Heart right ventricle (tissue), 16 donors: ENCODE results near the gene LTBP1. TPM values are rescaled to one million over a fixed set of nuclear protein-coding genes. Genes with fewer than 3 reads are reported as not detected.

Source experiments
- ATAC-seq, 8 donors: fragments of 200-7000 bp; cut with Tn5 transposase; one replicate each; pipeline ENCODE4 v1.9.1; 2020; ENCODE audit warnings: mild to moderate bottlenecking in 8 of 8, moderate library complexity in 8 of 8, moderate number of reproducible peaks in 1 of 8
- DNase-seq, 2 donors: peaks; one replicate each; pipeline ENCODE4 v3.0.0-alpha.2; 2020
- H3K27ac ChIP-seq, 10 donors: fragments of 200-600 bp; sonication (generic) in 2 of 10; one replicate each; pipeline versions ENCODE4 v1.5.0 to v1.8.0; 2020 to 2022; ENCODE audit warnings: mild to moderate bottlenecking in 3 of 10
- H3K27me3 ChIP-seq, 7 donors: fragments of 200-600 bp; one replicate each; pipeline ENCODE4 v1.8.0; 2021 to 2022; ENCODE audit warnings: mild to moderate bottlenecking in 2 of 7
- H3K36me3 ChIP-seq, 9 donors: fragments of 200-600 bp; sonication (generic) in 1 of 9; one replicate each; pipeline versions ENCODE4 v1.5.0 to v1.8.0; 2020 to 2022; ENCODE audit warnings: mild to moderate bottlenecking in 2 of 9
- H3K4me1 ChIP-seq, 9 donors: fragments of 200-600 bp; sonication (generic) in 1 of 9; one replicate each; pipeline versions ENCODE4 v1.5.0 to v1.8.0; 2020 to 2022; ENCODE audit warnings: mild to moderate bottlenecking in 4 of 9
- H3K4me3 ChIP-seq, 10 donors: fragments of 200-600 bp; sonication (generic) in 2 of 10; one replicate each; pipeline versions ENCODE4 v1.5.0 to v1.8.0; 2020 to 2022; ENCODE audit warnings: mild to moderate bottlenecking in 7 of 10, moderate library complexity in 2 of 10
- H3K9me3 ChIP-seq, 11 donors: fragments of 200-600 bp in 10 of 11; sonication (generic) in 2 of 11; one replicate each; pipeline versions ENCODE4 v1.5.0 to v1.8.0; 2013 to 2022; ENCODE audit warnings: mild to moderate bottlenecking in 2 of 11, control low read depth in 1 of 11, moderate library complexity in 1 of 11
- WGBS, 2 donors: extraction: QIAGEN DNeasy Blood & Tissue Kit; methylation state at CpG; one replicate each; pipeline ENCODE4 v1.1.7; 2013; ENCODE audit warnings: inconsistent platforms in 1 of 2; 5-methylcytosine and 5-hydroxymethylcytosine counted together
- intact Hi-C, 10 donors: fragments of 100-400 bp; cut with DNase I; formaldehyde crosslinking; loops; one replicate each; pipeline versions ENCODE4 v1.11.1 to v1.14.2; 2022
- polyA plus RNA-seq, 2 donors: library from polyadenylated mRNA; stranded (reverse); fragments of 200-250 nt; gene quantifications; one replicate each; pipeline ENCODE4 v1.2.3, GENCODE V29; 2013
- total RNA-seq, 10 donors: library from RNA; stranded (reverse); fragmentation: NEBNext Ultra II Directional in 3 of 10; extraction: Animal tissue kit (Norgen Biotek cat#: 25700) in 3 of 10; gene quantifications; one replicate each; pipeline versions ENCODE4 v1.2.1 to v1.2.4, GENCODE V29; 2021 to 2023
- TF ChIP-seq, protein P1 (sequence below), 9 donors: fragments of 200-600 bp; sonication (generic) in 2 of 9; IDR thresholded peaks; one replicate each; pipeline versions ENCODE4 v1.5.0 to v1.8.0; 2021 to 2022; ENCODE audit warnings: antibody characterized with exemption in 9 of 9, mild to moderate bottlenecking in 5 of 9, moderate library complexity in 1 of 9
- donor health status: Arrhythmogenic right ventricular cardiomyopathy.
- donor health status: ischemic (EF 13 %, LVEDD 7.1; RV severe dilation, severe dysfunction).
- donor health status: healthy with polysubstance abuse.
- donor health status: DM: no; HTN: yes; CAD: no.
- donor health status: DM: no; HTN: no; CAD: no.
- donor health status: ischemic (EF 25% LVEDD 6.9; RV normal size, moderate dysfunction).
- donor health status: ischemic (EF 25% LVEDD 5.7; RV mildly dilated, moderate dysfunction).
- donor health status: healthy.
- donor health status: DM: yes; HTN: yes; CAD: no.
- donor health status: Ischemic cardiomyopathy.
- donor health status: ischemic (EF 35%, LVEDD 5.7; RV mildly dilated, moderate dysfunction).
- donor health status: nonischemic (EF 11% LVEDD 7.7; RV severe dilation, severe dysfunction).
- donor health status: DM: yes; HTN: yes; CAD: no.
- donor health status: PGD.
- donor health status: ischemic (EF 29% LVEDD 5.4; RV normal size, mild dysfunction).
- donor health status: nonischemic (EF 23%, LVEDD 6.1; RV moderate dilation, normal function).

The LTBP1 gene
- total and polyA plus RNA-seq, 12 donors: 22.4 to 164 (median 84.3) TPM

DNA sequence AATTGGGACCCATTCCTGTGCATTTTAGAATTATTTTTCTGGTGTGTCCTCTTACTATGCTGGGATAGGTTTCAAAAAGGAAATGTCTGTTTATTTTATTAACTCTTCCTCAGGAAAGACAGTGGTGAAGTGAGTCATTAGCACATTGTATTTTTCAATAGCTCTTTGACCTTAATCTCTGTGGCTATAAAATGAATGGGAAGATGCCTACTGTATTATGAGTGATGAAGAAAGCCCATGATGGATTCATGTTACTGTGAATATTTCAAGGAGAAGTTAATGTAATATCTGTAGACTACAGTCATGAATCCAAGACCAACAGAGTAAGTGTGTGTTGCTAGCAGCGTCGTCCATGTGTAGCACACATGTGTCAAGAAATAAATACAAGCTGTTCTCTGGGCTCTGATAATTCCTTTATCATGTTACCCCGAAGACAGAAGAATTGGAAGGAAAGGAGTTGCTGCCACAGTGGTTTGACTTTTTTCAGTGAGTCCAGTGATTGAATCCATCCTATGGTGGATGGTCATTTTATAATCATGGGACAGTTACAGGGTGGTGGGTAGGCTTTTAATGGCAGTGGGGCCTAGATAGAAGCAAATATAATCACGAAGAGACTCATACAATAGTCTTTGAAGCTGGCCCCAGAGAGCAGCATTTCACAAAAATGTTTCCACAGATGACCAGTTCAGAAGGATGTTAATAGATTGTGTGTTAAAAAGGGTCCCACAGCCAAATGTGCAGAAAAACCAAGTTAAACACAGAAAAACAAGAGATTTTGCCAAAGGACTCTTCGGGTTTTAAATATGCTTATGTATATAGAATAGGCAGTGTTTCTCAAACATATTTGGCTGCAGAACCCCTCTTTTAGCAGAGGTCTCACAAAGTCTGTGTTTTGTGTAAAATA is 290.0 kb downstream of the LTBP1 start:
- Histone ChIP-seq H3K4me1 (peaks cover 0 to 8% (median 3%) of the 10 kb centered on the region in 9 donors), H3K36me3 (no peaks in the 10 kb centered on the region), H3K4me3 (no peak overlapping the region), H3K27me3 (no peaks in the 10 kb centered on the region), H3K27ac (peak overlapping the region in 1 of 10 donors; percentile 18), H3K9me3 (no peaks in the 10 kb centered on the region)
- intact Hi-C loops: no loop called here
- ATAC-seq (peak in 1 of 8 donors; percentile 56), DNase-seq (no peak)
- TF ChIP-seq, protein P1, sequence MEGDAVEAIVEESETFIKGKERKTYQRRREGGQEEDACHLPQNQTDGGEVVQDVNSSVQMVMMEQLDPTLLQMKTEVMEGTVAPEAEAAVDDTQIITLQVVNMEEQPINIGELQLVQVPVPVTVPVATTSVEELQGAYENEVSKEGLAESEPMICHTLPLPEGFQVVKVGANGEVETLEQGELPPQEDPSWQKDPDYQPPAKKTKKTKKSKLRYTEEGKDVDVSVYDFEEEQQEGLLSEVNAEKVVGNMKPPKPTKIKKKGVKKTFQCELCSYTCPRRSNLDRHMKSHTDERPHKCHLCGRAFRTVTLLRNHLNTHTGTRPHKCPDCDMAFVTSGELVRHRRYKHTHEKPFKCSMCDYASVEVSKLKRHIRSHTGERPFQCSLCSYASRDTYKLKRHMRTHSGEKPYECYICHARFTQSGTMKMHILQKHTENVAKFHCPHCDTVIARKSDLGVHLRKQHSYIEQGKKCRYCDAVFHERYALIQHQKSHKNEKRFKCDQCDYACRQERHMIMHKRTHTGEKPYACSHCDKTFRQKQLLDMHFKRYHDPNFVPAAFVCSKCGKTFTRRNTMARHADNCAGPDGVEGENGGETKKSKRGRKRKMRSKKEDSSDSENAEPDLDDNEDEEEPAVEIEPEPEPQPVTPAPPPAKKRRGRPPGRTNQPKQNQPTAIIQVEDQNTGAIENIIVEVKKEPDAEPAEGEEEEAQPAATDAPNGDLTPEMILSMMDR (IDR thresholded peaks at IDR 0.05): no peak
- WGBS, 2 donors: 63 to 68% methylated on average over 5 of the region's 5 CpGs

DNA sequence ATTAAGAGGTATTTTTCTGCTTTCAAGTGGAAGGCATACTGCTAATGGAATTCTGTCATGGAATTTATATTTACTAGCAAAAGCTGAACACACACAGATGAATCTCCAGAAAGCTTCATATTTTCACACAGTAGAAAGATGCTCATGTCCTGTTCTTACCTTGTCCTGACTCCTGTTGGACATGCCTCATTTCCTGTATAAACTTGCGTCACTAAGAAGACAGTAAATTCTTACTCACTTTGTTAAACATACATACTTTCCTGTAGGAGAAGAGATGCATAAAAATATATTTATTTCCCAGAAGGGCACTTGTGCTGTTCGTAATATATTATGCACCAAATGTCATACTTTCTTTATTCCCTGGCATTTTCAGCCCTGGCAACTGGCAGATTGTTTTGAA is 291.4 kb downstream of the LTBP1 start:
- Histone ChIP-seq H3K4me3 (no peak overlapping the region), H3K9me3 (no peaks in the 10 kb centered on the region), H3K36me3 (no peaks in the 10 kb centered on the region), H3K27me3 (no peaks in the 10 kb centered on the region), H3K4me1 (peaks cover 0 to 19% (median 6%) of the 10 kb centered on the region in 9 donors), H3K27ac (peak overlapping the region in 1 of 10 donors; percentile 20)
- intact Hi-C loops: no loop called here
- TF ChIP-seq, protein P1 (IDR thresholded peaks at IDR 0.05): no peak
- WGBS, 2 donors: 88 to 89% methylated on average over 2 of the region's 2 CpGs
- DNase-seq (no peak), ATAC-seq (no peak)

DNA sequence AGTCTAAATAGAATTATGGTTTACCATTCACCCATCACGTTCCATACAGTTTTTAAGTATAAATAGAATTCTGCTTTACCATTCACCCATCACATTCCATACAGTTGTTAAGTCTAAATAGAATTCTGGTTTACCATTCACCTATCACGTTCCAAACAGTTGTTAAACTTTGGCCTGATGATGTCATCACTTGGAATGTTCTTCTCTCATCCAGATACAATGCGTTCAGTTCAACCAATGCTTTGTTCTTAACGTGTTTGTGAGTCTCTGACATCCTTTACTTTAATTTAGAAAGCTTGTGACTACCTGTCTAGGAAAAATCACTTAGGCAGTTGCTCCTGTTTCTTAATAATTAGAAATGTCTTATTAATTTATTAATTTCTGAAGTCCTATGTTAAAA is 293.4 kb downstream of the LTBP1 start:
- intact Hi-C loops: no loop called here
- Histone ChIP-seq H3K27ac (no peak overlapping the region), H3K9me3 (no peaks in the 10 kb centered on the region), H3K4me3 (no peak overlapping the region), H3K27me3 (no peaks in the 10 kb centered on the region), H3K36me3 (peaks cover 0 to 10% (median 0%) of the 10 kb centered on the region in 9 donors), H3K4me1 (peaks cover 0 to 23% (median 7%) of the 10 kb centered on the region in 9 donors)
- TF ChIP-seq, protein P1 (IDR thresholded peaks at IDR 0.05): no peak
- DNase-seq (no peak), ATAC-seq (no peak)
- WGBS, 2 donors: 66 to 68% methylated on average over 4 of the region's 4 CpGs

DNA sequence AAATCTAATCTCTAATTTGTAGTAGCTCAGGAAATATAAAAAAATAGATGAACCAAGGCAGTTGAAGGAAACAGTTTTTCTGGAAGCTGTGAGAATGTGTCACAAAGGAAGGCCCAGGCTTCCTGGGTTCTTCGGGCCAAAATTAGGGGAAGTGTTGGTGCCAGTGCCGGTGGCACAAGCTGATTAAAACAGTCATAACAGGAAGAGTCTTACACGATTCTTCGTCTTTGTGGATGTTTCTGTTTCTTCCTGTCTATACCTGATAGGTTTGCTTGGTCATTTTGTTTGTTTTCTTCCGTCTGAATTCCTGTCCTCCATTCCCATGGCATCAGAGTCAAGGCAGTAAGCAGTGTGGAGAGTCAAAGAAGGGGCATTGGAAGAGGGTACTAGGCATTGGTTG is 294.3 kb downstream of the LTBP1 start:
- DNase-seq: no peak
- ATAC-seq: no peak
- no peak overlapping the region for H3K4me3 ChIP-seq
- peaks cover 0 to 23% (median 7%) of the 10 kb centered on the region in 9 donors for H3K4me1 ChIP-seq
- no peaks in the 10 kb centered on the region for H3K27me3 ChIP-seq
- 64 to 67% methylated on average over 5 of the region's 5 CpGs for WGBS, 2 donors
- no peak overlapping the region for H3K27ac ChIP-seq
- TF ChIP-seq, protein P1 (IDR thresholded peaks at IDR 0.05): no peak
- intact Hi-C loops: no loop called here
- H3K9me3 ChIP-seq: no peaks in the 10 kb centered on the region
- H3K36me3 ChIP-seq: peaks cover 0 to 10% (median 0%) of the 10 kb centered on the region in 9 donors
